Measurements from ENCODE around the gene TRMT61A. TPM values are rescaled to one million over a fixed set of nuclear protein-coding genes. Genes with fewer than 3 reads are reported as not detected.
A peak's percentile ranks its signal among the peaks of the same experiment; 100 is the strongest.

TRMT61A gene
- total and polyA plus RNA-seq, 2 experiments from 2014 or later = 13.3 to 15.0 TPM

GRCh38 chr14:103576371-103577024, 47.5 kb downstream of the TRMT61A start:
- peak overlapping the region; percentile 81 for H3K27ac ChIP-seq
- TF ChIP-seq EZH2phosphoT487 (IDR thresholded peaks at IDR 0.05; ENCODE audit: insufficient read depth, low read depth) (no peak), EZH2 (IDR thresholded peaks at IDR 0.05; ENCODE audit: insufficient read depth, poor library complexity, severe bottlenecking) (no peak)

GRCh38 chr14:103578401-103579075, 49.5 kb downstream of the TRMT61A start:
- in situ Hi-C loops (cut with MboI) = loop anchor here (10.0 kb wide), 1 partner anchor 106 kb away; no protein-coding TSS in a partner anchor
- Histone ChIP-seq H2AFZ (no peak overlapping the region), H3K9me3 (ENCODE audit: low read depth) (no peaks in the 10 kb centered on the region), H4K20me1 (ENCODE audit: insufficient read depth) (no peaks in the 10 kb centered on the region), H3K9me2 (ENCODE audit: insufficient read depth) (no peaks in the 10 kb centered on the region), H3K9ac (no peak overlapping the region), H3K36me3 (ENCODE audit: low read depth) (peaks cover 3% of the 10 kb centered on the region; the same call in 1 of the 2 replicates), H3K79me2 (ENCODE audit: insufficient read depth) (peaks cover 80% of the 10 kb centered on the region), H3K4me1 (ENCODE audit: insufficient read depth) (peaks cover 13% of the 10 kb centered on the region), H3K27me3 (replicated peaks; ENCODE audit: insufficient read depth) (no peaks in the 10 kb centered on the region), H3K27ac (no peak overlapping the region), H3K4me2 (ENCODE audit: unreplicated experiment) (no peak overlapping the region), H3K4me3 (no peak overlapping the region), H3F3A (ENCODE audit: insufficient read depth) (no peaks in the 10 kb centered on the region; the same call in 1 of the 2 replicates)
- 91 to 96% methylated on average over 12 of the region's 12 CpGs for WGBS, 2 experiments (ENCODE audit: low coverage in 1 of 2, low lambda C conversion rate in 2 of 2, missing lambda C conversion rate in 2 of 2)
- DNase-seq = no peak
- TF ChIP-seq EZH2phosphoT487 (IDR thresholded peaks at IDR 0.05; ENCODE audit: insufficient read depth, low read depth) = no peak
- TF ChIP-seq EZH2 (IDR thresholded peaks at IDR 0.05; ENCODE audit: insufficient read depth, poor library complexity, severe bottlenecking) = no peak

More at GRCh38 chr14:103576371-103577024, 47.5 kb downstream of the TRMT61A start:
- peaks cover 13% of the 10 kb centered on the region for H3K4me1 ChIP-seq (ENCODE audit: insufficient read depth)
- H3K9ac ChIP-seq = peak overlapping the region; percentile 68
- H3K36me3 ChIP-seq (ENCODE audit: low read depth) = peaks cover 11% of the 10 kb centered on the region; the same call in 1 of the 2 replicates
- H3K79me2 ChIP-seq (ENCODE audit: insufficient read depth) = peaks cover 86% of the 10 kb centered on the region
- H3K9me2 ChIP-seq (ENCODE audit: insufficient read depth) = no peaks in the 10 kb centered on the region
- no peaks in the 10 kb centered on the region for H4K20me1 ChIP-seq (ENCODE audit: insufficient read depth)
- H3K4me3 ChIP-seq = no peak overlapping the region
- peak overlapping the region; percentile 53 for H3K4me2 ChIP-seq (ENCODE audit: unreplicated experiment)
- in situ Hi-C loops (cut with MboI) = loop anchor here (10.0 kb wide), 1 partner anchor 108 kb away; no protein-coding TSS in a partner anchor
- H2AFZ ChIP-seq = 0 out of 2 replicates have a peak overlapping the region, but pooled peaks have one; percentile 0
- 8 to 9% methylated on average over 9 of the region's 9 CpGs for WGBS, 2 experiments (ENCODE audit: low coverage in 1 of 2, low lambda C conversion rate in 2 of 2, missing lambda C conversion rate in 2 of 2)
- DNase-seq = peak; percentile 97
- H3K9me3 ChIP-seq (ENCODE audit: low read depth) = no peaks in the 10 kb centered on the region
- peaks cover 1% of the 10 kb centered on the region; the same call in 1 of the 2 replicates for H3F3A ChIP-seq (ENCODE audit: insufficient read depth)
- no peaks in the 10 kb centered on the region for H3K27me3 ChIP-seq (replicated peaks; ENCODE audit: insufficient read depth)

- in situ Hi-C loops (cut with MboI) = no loop called here
- Histone ChIP-seq H3K4me3 (no peak overlapping the region), H3K36me3 (ENCODE audit: low read depth) (no peaks in the 10 kb centered on the region; the same call in 1 of the 2 replicates), H3K27ac (no peak overlapping the region), H3K9me2 (ENCODE audit: insufficient read depth) (no peaks in the 10 kb centered on the region), H3F3A (ENCODE audit: insufficient read depth) (no peaks in the 10 kb centered on the region; the same call in 1 of the 2 replicates), H3K27me3 (replicated peaks; ENCODE audit: insufficient read depth) (no peaks in the 10 kb centered on the region), H3K9ac (no peak overlapping the region), H3K4me1 (ENCODE audit: insufficient read depth) (peaks cover 10% of the 10 kb centered on the region), H3K9me3 (ENCODE audit: low read depth) (no peaks in the 10 kb centered on the region), H3K4me2 (ENCODE audit: unreplicated experiment) (no peak overlapping the region), H3K79me2 (ENCODE audit: insufficient read depth) (peaks cover 76% of the 10 kb centered on the region), H2AFZ (no peak overlapping the region), H4K20me1 (ENCODE audit: insufficient read depth) (no peaks in the 10 kb centered on the region)
- WGBS, 2 experiments (ENCODE audit: low coverage in 1 of 2, low lambda C conversion rate in 2 of 2, missing lambda C conversion rate in 2 of 2) = 92% methylated on average over 11 of the region's 11 CpGs
- no peak for TF ChIP-seq EZH2 (IDR thresholded peaks at IDR 0.05; ENCODE audit: insufficient read depth, poor library complexity, severe bottlenecking)
- TF ChIP-seq EZH2phosphoT487 (IDR thresholded peaks at IDR 0.05; ENCODE audit: insufficient read depth, low read depth) = no peak
- DNase-seq = no peak
These were observed 52.2 kb downstream of the TRMT61A start for GRCh38 chr14:103581206-103581605.

GRCh38 chr14:103581954-103582703, 53.1 kb downstream of the TRMT61A start:
- no peaks in the 10 kb centered on the region for H3K9me3 ChIP-seq (ENCODE audit: low read depth)
- H3K79me2 ChIP-seq (ENCODE audit: insufficient read depth) = peaks cover 79% of the 10 kb centered on the region
- no peaks in the 10 kb centered on the region for H3K27me3 ChIP-seq (replicated peaks; ENCODE audit: insufficient read depth)
- no peak for TF ChIP-seq EZH2 (IDR thresholded peaks at IDR 0.05; ENCODE audit: insufficient read depth, poor library complexity, severe bottlenecking)
- H3K9me2 ChIP-seq (ENCODE audit: insufficient read depth) = no peaks in the 10 kb centered on the region
- peaks cover 2% of the 10 kb centered on the region for H3K4me1 ChIP-seq (ENCODE audit: insufficient read depth)
- H3K9ac ChIP-seq = no peak overlapping the region
- in situ Hi-C loops (cut with MboI) = no loop called here
- no peak for DNase-seq
- no peaks in the 10 kb centered on the region for H4K20me1 ChIP-seq (ENCODE audit: insufficient read depth)
- no peaks in the 10 kb centered on the region; the same call in 1 of the 2 replicates for H3F3A ChIP-seq (ENCODE audit: insufficient read depth)
- H2AFZ ChIP-seq = no peak overlapping the region
- H3K4me3 ChIP-seq = no peak overlapping the region
- no peaks in the 10 kb centered on the region; the same call in 1 of the 2 replicates for H3K36me3 ChIP-seq (ENCODE audit: low read depth)
- no peak overlapping the region for H3K27ac ChIP-seq
- WGBS, 2 experiments (ENCODE audit: low coverage in 1 of 2, low lambda C conversion rate in 2 of 2, missing lambda C conversion rate in 2 of 2) = 95% methylated on average over 24 to 25 of the region's 26 CpGs
- no peak overlapping the region for H3K4me2 ChIP-seq (ENCODE audit: unreplicated experiment)
